Naive thymus-derived CD4-positive, alpha-beta T cell (primary cell): ENCODE measurements around the gene SOD2. TPM values are rescaled to one million over a fixed set of nuclear protein-coding genes. Genes with fewer than 3 reads are reported as not detected.
"Not testable (repeated sequence)": the region's sequence is repeated elsewhere in the genome, so short reads cannot be mapped to it uniquely, and the experiment has no call there.

Source experiments
- ATAC-seq: fragments of 150-1000 bp; cut with Tn5 transposase; 2 replicates; pipeline ENCODE4 v1.10.0; 2021; ENCODE audit warnings: mild to moderate bottlenecking, moderate library complexity
- CTCF ChIA-PET: fragments of 350-600 bp; sonication (Branson Sonifier 250); formaldehyde crosslinking; loops from one replicate; lab custom pipeline; 2021; ENCODE audit warnings: antibody characterized with exemption; lab: Charles Lee
- POLR2A ChIA-PET: fragments of 350-600 bp; sonication (Branson Sonifier 250); formaldehyde crosslinking; loops from one replicate; lab custom pipeline; 2021; ENCODE audit warnings: antibody characterized with exemption, inconsistent platforms; lab: Charles Lee
- DNase-seq, 9 donors: peaks; one replicate each; pipeline versions ENCODE4 v3.0.0 to v3.0.0-alpha.2; 2020 to 2022; ENCODE audit warnings: mixed read lengths in 1 of 9
- H3K27ac ChIP-seq: one replicate; pipeline ENCODE4 v1.7.0; 2013; ENCODE audit warnings: mild to moderate bottlenecking, low read depth, low read length, moderate library complexity
- H3K27me3 ChIP-seq, 2 donors: one replicate each; pipeline ENCODE4 v1.7.0; 2013; ENCODE audit warnings: low read length in 2 of 2, mild to moderate bottlenecking in 2 of 2, moderate library complexity in 2 of 2; ENCODE audit not compliant: control insufficient read depth in 2 of 2, insufficient read depth in 2 of 2
- H3K36me3 ChIP-seq, 3 experiments: 1 replicate in 2 of 3; 2 replicates in 1 of 3; pipeline ENCODE4 v1.7.0; 2013; ENCODE audit warnings: low read length in 3 of 3, mild to moderate bottlenecking in 3 of 3, moderate library complexity in 1 of 3; ENCODE audit not compliant: insufficient read depth in 3 of 3, control insufficient read depth in 2 of 3
- H3K4me1 ChIP-seq, 2 donors: one replicate each; pipeline ENCODE4 v1.7.0; 2013; ENCODE audit warnings: low read length in 2 of 2, mild to moderate bottlenecking in 2 of 2, moderate library complexity in 1 of 2; ENCODE audit not compliant: control insufficient read depth in 2 of 2, insufficient read depth in 2 of 2
- H3K4me3 ChIP-seq: 2 replicates; pipeline ENCODE4 v1.7.0; 2013; ENCODE audit warnings: mild to moderate bottlenecking, low read length
- H3K9me3 ChIP-seq, 3 experiments: 1 replicate in 2 of 3; 2 replicates in 1 of 3; pipeline ENCODE4 v1.7.0; 2013; ENCODE audit warnings: low read length in 3 of 3; ENCODE audit not compliant: control insufficient read depth in 2 of 3
- H3K27ac Mint-ChIP-seq, 9 donors: one replicate each; pipeline ENCODE4 v1.8.0; 2020 to 2022; ENCODE audit warnings: mixed read lengths in 9 of 9, mild to moderate bottlenecking in 8 of 9, moderate library complexity in 5 of 9, inconsistent platforms in 2 of 9
- H3K27me3 Mint-ChIP-seq, 5 donors: one replicate each; pipeline ENCODE4 v1.8.0; 2021 to 2022; ENCODE audit warnings: mixed read lengths in 5 of 5, mild to moderate bottlenecking in 1 of 5
- H3K36me3 Mint-ChIP-seq, 5 donors: one replicate each; pipeline ENCODE4 v1.8.0; 2020 to 2022; ENCODE audit warnings: mixed read lengths in 5 of 5, mild to moderate bottlenecking in 3 of 5, inconsistent platforms in 1 of 5
- H3K4me1 Mint-ChIP-seq, 7 donors: one replicate each; pipeline ENCODE4 v1.8.0; 2020 to 2022; ENCODE audit warnings: mixed read lengths in 7 of 7, mild to moderate bottlenecking in 3 of 7, inconsistent platforms in 1 of 7
- H3K4me3 Mint-ChIP-seq, 10 donors: one replicate each; pipeline ENCODE4 v1.8.0; 2020 to 2022; ENCODE audit warnings: mild to moderate bottlenecking in 10 of 10, mixed read lengths in 10 of 10, moderate library complexity in 6 of 10, inconsistent platforms in 2 of 10
- H3K9me3 Mint-ChIP-seq, 11 donors: one replicate each; pipeline ENCODE4 v1.8.0; 2020 to 2022; ENCODE audit warnings: mixed read lengths in 11 of 11, mild to moderate bottlenecking in 4 of 11, inconsistent platforms in 1 of 11, moderate library complexity in 1 of 11
- intact Hi-C, 2 donors: fragments of 100-400 bp; cut with micrococcal nuclease; formaldehyde crosslinking; loops; one replicate each; pipeline ENCODE4 v1.15.1; 2023
- polyA plus RNA-seq, 2 donors: library from polyadenylated mRNA; unstranded; fragments of 300-500 nt; fragmentation: Illumina TruSeq; gene quantifications; one replicate each; pipeline ENCODE4 v1.2.3, GENCODE V29; 2021
- total RNA-seq, 6 experiments: library from RNA in 5 of 6; stranded (reverse) in 5 of 6; gene quantifications; 1 replicate in 5 of 6; 2 replicates in 1 of 6; pipeline ENCODE4 v1.2.3 and lab custom pipeline; 2021 to 2026

The SOD2 gene
- total and polyA plus RNA-seq, 7 experiments from 2014 or later: 80.2 to 306 (median 114) TPM

DNA sequence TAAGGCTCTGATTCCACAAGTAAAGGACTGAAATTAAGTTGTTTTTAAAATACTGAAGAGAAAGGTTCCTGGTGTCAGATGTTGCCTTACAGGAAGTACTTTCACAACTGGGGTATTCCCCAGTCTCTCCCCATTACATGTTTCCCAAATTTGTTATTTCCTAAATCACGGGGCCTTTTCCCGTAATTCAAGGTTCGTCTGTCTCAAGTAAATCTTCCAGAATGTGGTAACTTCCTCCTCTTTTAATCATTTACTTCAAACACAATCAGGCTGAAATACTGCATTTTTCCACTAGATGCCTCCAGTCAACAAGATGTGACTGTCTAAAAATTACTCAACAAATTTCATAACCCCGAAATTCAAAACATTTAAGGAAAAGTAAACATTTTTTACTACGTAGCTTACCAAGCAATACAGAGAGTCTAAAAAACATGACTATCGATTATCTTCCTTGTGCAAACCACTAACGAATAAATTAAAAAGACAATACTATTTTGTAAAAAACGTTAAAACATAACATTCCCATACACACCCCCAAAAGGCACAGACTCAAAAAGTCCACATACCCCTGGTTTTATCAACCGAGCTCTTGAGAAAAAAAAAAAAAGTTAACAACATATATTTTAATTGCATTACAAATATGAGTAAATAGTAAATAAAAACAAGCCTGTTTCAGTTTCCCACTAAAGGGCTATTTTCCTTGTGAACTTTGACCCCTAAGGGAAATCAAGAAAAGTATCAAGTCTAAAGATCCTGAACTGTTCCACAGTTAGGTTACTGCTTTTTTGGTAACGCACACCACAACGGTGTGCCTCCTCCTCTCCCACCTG lies 1.7 kb downstream of the SOD2 start:
- Mint-ChIP-seq H3K36me3 (peaks cover 0 to 35% (median 25%) of the 10 kb centered on the region in 5 donors), H3K4me3 (peak overlapping the region; percentile 74 to 97 (median 93)), H3K27ac (peak overlapping the region; percentile 62 to 98 (median 95)), H3K9me3 (peaks cover 0 to 5% (median 0%) of the 10 kb centered on the region in 11 donors), H3K27me3 (no peaks in the 10 kb centered on the region), H3K4me1 (peaks cover 39 to 73% (median 56%) of the 10 kb centered on the region in 7 donors)
- POLR2A ChIA-PET: interaction anchor here (0.6 to 10.0 kb wide), 10 partner anchors 9 to 1829 kb away, joined by 3 to 115 read pairs (median 4); partner anchors contain the start of genes ACAT2, MRPL18, TCP1 and WTAP
- DNase-seq: peak in 7 of 9 donors; percentile 46 to 71 (median 58)
- intact Hi-C loops: loop anchor here (1.0 to 10.0 kb wide), 10 partner anchors 29 to 874 kb away; partner anchors contain the start of gene EZR (in 1 of the 2)
- H3K4me1 ChIP-seq: peaks cover 28 to 31% of the 10 kb centered on the region in 2 donors
- no peak for ATAC-seq
- H3K27me3 ChIP-seq: no peaks in the 10 kb centered on the region
- peak overlapping the region; percentile 90 for H3K27ac ChIP-seq
- no peaks in the 10 kb centered on the region for H3K9me3 ChIP-seq
- CTCF ChIA-PET: interaction anchor here (0.6 to 2.7 kb wide), 16 partner anchors 9 to 291 kb away, joined by 3 to 12 read pairs (median 4); partner anchors contain the start of gene MRPL18
- H3K4me3 ChIP-seq: peak overlapping the region; percentile 63
- H3K36me3 ChIP-seq: peaks cover 4 to 32% (median 4%) of the 10 kb centered on the region in 3 experiments

DNA sequence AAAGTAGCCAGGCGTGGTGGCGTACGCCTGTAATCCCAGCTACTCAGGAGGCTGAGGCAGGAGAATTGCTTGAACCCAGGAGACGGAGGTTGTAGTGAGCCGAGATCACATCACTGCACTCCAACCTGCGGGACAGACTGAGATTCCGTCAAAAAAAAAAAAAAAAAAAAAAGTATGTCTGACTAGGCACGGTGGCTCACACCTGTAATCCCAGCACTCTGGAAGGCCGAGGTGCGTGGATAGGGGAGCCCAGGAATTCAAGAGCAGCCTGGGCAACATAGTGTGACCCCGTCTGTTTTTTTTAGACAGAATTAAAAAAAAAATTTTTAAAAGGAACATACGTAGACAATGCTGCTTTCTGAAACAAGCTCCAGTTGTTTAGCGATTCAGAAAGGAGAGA lies 2.9 kb downstream of the SOD2 start:
- H3K27ac Mint-ChIP-seq, H3K4me3 ChIP-seq, H3K27me3 ChIP-seq, DNase-seq, H3K9me3 ChIP-seq, ATAC-seq, H3K27ac ChIP-seq, H3K9me3 Mint-ChIP-seq, H3K27me3 Mint-ChIP-seq: not testable (repeated sequence)
- intact Hi-C loops: loop anchor here (5.0 to 10.0 kb wide), 5 partner anchors 292 to 873 kb away; partner anchors contain the start of gene EZR (in 1 of the 2)
- H3K36me3 Mint-ChIP-seq: peaks cover 0 to 42% (median 25%) of the 10 kb centered on the region in 5 donors
- H3K4me3 Mint-ChIP-seq: peak overlapping the region in 1 of 10 donors; percentile 25
- H3K4me1 ChIP-seq: peaks cover 26 to 31% of the 10 kb centered on the region in 2 donors
- POLR2A ChIA-PET: interaction anchor here (7.3 to 10.0 kb wide), 2 partner anchors 38 to 99 kb away, joined by 86 to 115 read pairs; partner anchors contain the start of genes MRPL18, TCP1 and WTAP
- H3K36me3 ChIP-seq: peaks cover 4 to 43% (median 4%) of the 10 kb centered on the region in 3 experiments
- peaks cover 39 to 68% (median 56%) of the 10 kb centered on the region in 7 donors for H3K4me1 Mint-ChIP-seq
- CTCF ChIA-PET: interaction anchor here (0.7 to 2.7 kb wide), 3 partner anchors 32 to 252 kb away, joined by 3 to 12 read pairs (median 10); no protein-coding TSS in a partner anchor

DNA sequence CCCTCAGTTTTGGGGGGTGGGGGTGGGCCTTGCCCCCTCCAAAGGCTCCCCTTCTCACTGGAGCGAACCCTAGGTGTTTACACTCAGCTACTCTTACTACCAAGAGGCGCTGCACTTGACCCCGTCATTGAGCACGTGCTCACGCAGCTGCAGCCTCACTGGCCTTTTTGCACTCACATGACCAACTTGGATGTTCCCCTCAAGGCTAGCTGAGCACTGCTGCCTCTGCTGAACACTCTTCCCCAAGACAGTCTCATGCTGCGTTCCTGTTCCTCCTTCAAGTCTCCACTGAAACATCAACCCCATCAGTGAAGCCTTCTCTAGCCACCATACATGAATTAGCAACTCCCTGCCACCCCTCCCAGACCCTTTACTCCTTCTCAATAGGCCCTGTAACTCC lies 4.0 kb downstream of the SOD2 start:
- peaks cover 7 to 48% (median 8%) of the 10 kb centered on the region in 3 experiments for H3K36me3 ChIP-seq
- ChIA-PET CTCF (interaction anchor here (0.7 to 1.3 kb wide), 3 partner anchors 36 to 831 kb away, joined by 3 to 5 read pairs (median 4); partner anchors contain the start of genes MRPL18 and TCP1), POLR2A (interaction anchor here (0.6 to 10.0 kb wide), 7 partner anchors 11 to 1089 kb away, joined by 3 to 115 read pairs (median 3); partner anchors contain the start of genes MRPL18, TCP1 and WTAP)
- H3K27me3 ChIP-seq: no peaks in the 10 kb centered on the region
- H3K27me3 Mint-ChIP-seq: no peaks in the 10 kb centered on the region
- H3K9me3 ChIP-seq: no peaks in the 10 kb centered on the region
- H3K27ac ChIP-seq: no peak overlapping the region
- peaks cover 0 to 5% (median 0%) of the 10 kb centered on the region in 11 donors for H3K9me3 Mint-ChIP-seq
- DNase-seq: no peak
- peaks cover 0 to 46% (median 29%) of the 10 kb centered on the region in 5 donors for H3K36me3 Mint-ChIP-seq
- peaks cover 28 to 56% (median 47%) of the 10 kb centered on the region in 7 donors for H3K4me1 Mint-ChIP-seq
- peak overlapping the region in 1 of 10 donors; percentile 12 for H3K4me3 Mint-ChIP-seq
- no peak for ATAC-seq
- intact Hi-C loops: no loop called here
- H3K4me1 ChIP-seq: peaks cover 20% of the 10 kb centered on the region in 2 donors
- H3K27ac Mint-ChIP-seq: peak overlapping the region in 2 of 9 donors; percentile 2 to 49
- H3K4me3 ChIP-seq: no peak overlapping the region

- no peak for DNase-seq
Observed at GRCh38 chr6:159688266-159688905, 4.7 kb downstream of the SOD2 start.

GRCh38 chr6:159687341-159687740 lies 5.7 kb downstream of the SOD2 start:
- ChIA-PET CTCF (interaction anchor here (0.7 kb wide), 1 partner anchor 154 kb away, joined by 3 read pairs; no protein-coding TSS in a partner anchor), POLR2A (no interaction called here)
- Histone ChIP-seq H3K9me3 (no peaks in the 10 kb centered on the region), H3K4me1 (peaks cover 14 to 20% of the 10 kb centered on the region in 2 donors), H3K27ac (no peak overlapping the region), H3K36me3 (peaks cover 8 to 57% (median 15%) of the 10 kb centered on the region in 3 experiments), H3K4me3 (no peak overlapping the region), H3K27me3 (no peaks in the 10 kb centered on the region)
- no peak for DNase-seq
- Mint-ChIP-seq H3K4me1 (peaks cover 24 to 56% (median 42%) of the 10 kb centered on the region in 7 donors), H3K4me3 (peak overlapping the region in 1 of 10 donors; percentile 48), H3K36me3 (peaks cover 0 to 49% (median 30%) of the 10 kb centered on the region in 5 donors), H3K27me3 (no peaks in the 10 kb centered on the region), H3K27ac (peak overlapping the region in 3 of 9 donors; percentile 23 to 52 (median 41)), H3K9me3 (peaks cover 0 to 1% (median 0%) of the 10 kb centered on the region in 11 donors)
- intact Hi-C loops: no loop called here
- no peak for ATAC-seq

More at GRCh38 chr6:159688266-159688905, 4.7 kb downstream of the SOD2 start:
- Mint-ChIP-seq H3K27me3 (no peaks in the 10 kb centered on the region), H3K4me3 (peak overlapping the region in 2 of 10 donors; percentile 12 to 15), H3K4me1 (peaks cover 24 to 56% (median 43%) of the 10 kb centered on the region in 7 donors), H3K9me3 (peaks cover 0 to 5% (median 0%) of the 10 kb centered on the region in 11 donors), H3K27ac (peak overlapping the region in 5 of 9 donors; percentile 1 to 49 (median 2)), H3K36me3 (peaks cover 0 to 49% (median 30%) of the 10 kb centered on the region in 5 donors)
- CTCF ChIA-PET: interaction anchor here (1.1 to 1.3 kb wide), 2 partner anchors 37 to 101 kb away, joined by 3 to 5 read pairs; partner anchors contain the start of genes MRPL18 and TCP1
- Histone ChIP-seq H3K4me1 (peaks cover 15 to 20% of the 10 kb centered on the region in 2 donors), H3K9me3 (no peaks in the 10 kb centered on the region), H3K36me3 (peaks cover 7 to 53% (median 8%) of the 10 kb centered on the region in 3 experiments), H3K4me3 (no peak overlapping the region), H3K27ac (no peak overlapping the region), H3K27me3 (no peaks in the 10 kb centered on the region)
- POLR2A ChIA-PET: interaction anchor here (0.7 to 10.0 kb wide), 5 partner anchors 11 to 1089 kb away, joined by 3 to 115 read pairs (median 3); partner anchors contain the start of genes MRPL18, TCP1 and WTAP
- intact Hi-C loops: no loop called here
- no peak for ATAC-seq
